Measurements from ENCODE around the gene TBC1D17.

The TBC1D17 gene

GRCh38 chr19:49877020-49877878 lies at the start of gene TBC1D17, which contains the start of gene AKT1S1:
Gene TBC1D17, plus strand, starts transcription at chr19:49877702. Its CDS starts 22 bp downstream, at chr19:49877724.
Gene AKT1S1, minus strand, starts transcription at chr19:49877355. Its CDS starts 4,060 bp downstream, at chr19:49873295.
- DNase-seq, result peak; percentile 98

GRCh38 chr19:49829200-49829599 lies 48.3 kb upstream of the TBC1D17 start:
- DNase-seq, result no peak

GRCh38 chr19:49829721-49830120 lies 47.8 kb upstream of the TBC1D17 start:
- DNase-seq, result no peak

GRCh38 chr19:49830766-49831165 lies 46.7 kb upstream of the TBC1D17 start:
- no peak for DNase-seq

- no peak for DNase-seq
Measured at GRCh38 chr19:49831592-49831991, 45.9 kb upstream of the TBC1D17 start.

GRCh38 chr19:49832556-49832955 lies 44.9 kb upstream of the TBC1D17 start:
- no peak for DNase-seq

GRCh38 chr19:49833599-49833998 lies 43.9 kb upstream of the TBC1D17 start:
- DNase-seq, result no peak

- DNase-seq, result no peak
Measured at GRCh38 chr19:49835562-49835961, 41.9 kb upstream of the TBC1D17 start.

- no peak for DNase-seq
Measured at GRCh38 chr19:49836176-49837008, 41.1 kb upstream of the TBC1D17 start.

GRCh38 chr19:49837009-49837310 lies 40.5 kb upstream of the TBC1D17 start:
- DNase-seq, result no peak

- no peak for DNase-seq
Measured at GRCh38 chr19:49837425-49837824, 40.1 kb upstream of the TBC1D17 start.

GRCh38 chr19:49838885-49839588 lies 38.5 kb upstream of the TBC1D17 start:
- DNase-seq, result no peak

GRCh38 chr19:49839713-49840112 lies 37.8 kb upstream of the TBC1D17 start:
- no peak for DNase-seq

- no peak for DNase-seq
Measured at GRCh38 chr19:49840321-49840720, 37.2 kb upstream of the TBC1D17 start.

GRCh38 chr19:49840736-49841249 lies 36.7 kb upstream of the TBC1D17 start:
- DNase-seq, result no peak

GRCh38 chr19:49843265-49843664 lies 34.2 kb upstream of the TBC1D17 start:
- no peak for DNase-seq

- no peak for DNase-seq
Measured at GRCh38 chr19:49844138-49845095, 33.1 kb upstream of the TBC1D17 start.

GRCh38 chr19:49845414-49845813 lies 32.1 kb upstream of the TBC1D17 start:
- DNase-seq, result no peak

GRCh38 chr19:49846408-49846807 lies 31.1 kb upstream of the TBC1D17 start:
- DNase-seq, result no peak

GRCh38 chr19:49847731-49848696 lies 29.5 kb upstream of the TBC1D17 start:
- DNase-seq, result no peak

GRCh38 chr19:49848938-49849337 lies 28.6 kb upstream of the TBC1D17 start:
- no peak for DNase-seq

Measured in stimulated activated CD4-positive, alpha-beta T cell treated with anti-CD3 and anti-CD28 coated beads, Interleukin-15, amount 100 ng/mL, for 24 hours (primary cell).